Retinal pigment epithelial cell (primary cell): ENCODE measurements around the gene RDH8.

ENCODE experiments used
- DNase-seq: peaks from one replicate; pipeline ENCODE4 v3.0.0-alpha.2; 2010; ENCODE audit warnings: low read depth
- H3K4me3 ChIP-seq: 2 replicates; pipeline ENCODE4 v1.5.1; 2011; ENCODE audit warnings: mild to moderate bottlenecking, low read length, control low read depth, moderate library complexity
- CTCF ChIP-seq: conservative IDR thresholded peaks from 2 replicates; pipeline ENCODE4 v1.5.1; 2011; ENCODE audit warnings: low read depth, low read length, control low read depth, inconsistent platforms

Gene RDH8

GRCh38 chr19:10010247-10010691 is 3.0 kb upstream of the RDH8 start, which contains the start of gene COL5A3:
Gene COL5A3 (minus strand): TSS chr19:10010504. CDS start chr19:10010385, 119 bp downstream.
- H3K4me3 ChIP-seq, result no peak within 1 kb of the TSS
- DNase-seq, result no peak
- no peak for TF ChIP-seq CTCF

DNA sequence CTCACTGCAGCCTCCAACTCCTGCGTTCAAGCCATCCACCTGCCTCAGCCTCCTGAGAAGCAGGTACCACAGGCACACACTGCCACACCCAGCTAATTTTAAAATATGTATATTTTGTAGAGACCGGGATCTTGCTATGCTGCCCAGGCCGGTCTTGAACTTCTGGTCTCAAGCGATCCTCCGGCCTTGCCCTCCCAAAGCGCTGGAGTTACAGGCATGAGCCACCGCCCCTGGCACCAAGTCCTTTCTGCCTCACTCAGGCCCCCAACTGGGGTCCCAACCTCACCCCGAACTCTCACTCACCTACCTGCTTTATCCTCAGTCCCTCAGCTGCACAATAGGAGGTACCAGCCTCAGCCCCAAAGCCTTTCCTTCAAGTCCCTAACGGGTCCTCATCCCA is 2.3 kb upstream of the RDH8 start:
- TF ChIP-seq CTCF, result no peak
- no peak for DNase-seq
- H3K4me3 ChIP-seq, result no peak overlapping the region

DNA sequence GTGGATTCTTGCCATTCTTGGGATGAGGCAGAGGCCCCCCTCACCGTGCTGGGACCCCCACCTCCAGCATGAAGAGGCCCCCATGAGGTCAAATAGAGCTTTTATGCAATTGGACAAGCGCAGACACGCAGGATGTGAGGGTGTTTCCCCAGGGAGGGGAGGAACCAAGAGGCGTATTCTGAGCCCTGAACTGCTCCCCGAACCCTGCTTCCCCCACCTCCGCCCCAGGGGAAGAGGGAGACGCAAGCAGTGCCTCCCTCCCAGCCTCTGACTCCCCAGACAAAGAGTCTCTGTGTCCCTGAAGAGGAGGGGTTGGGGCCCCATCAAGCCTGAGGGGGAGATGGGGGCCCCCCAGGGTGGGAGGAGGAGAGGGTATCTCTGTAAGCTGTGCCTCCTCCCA is 1.3 kb upstream of the RDH8 start:
- no peak for DNase-seq
- TF ChIP-seq CTCF, result no peak
- H3K4me3 ChIP-seq, result no peak overlapping the region

- TF ChIP-seq CTCF, result no peak
- H3K4me3 ChIP-seq, result no peak overlapping the region
- no peak for DNase-seq
Measured at GRCh38 chr19:10013834-10014618, 743 bp downstream of the RDH8 start.

- H3K4me3 ChIP-seq, result no peak overlapping the region
- no peak for DNase-seq
Measured at GRCh38 chr19:10018263-10018662, 5.0 kb downstream of the RDH8 start.

DNA sequence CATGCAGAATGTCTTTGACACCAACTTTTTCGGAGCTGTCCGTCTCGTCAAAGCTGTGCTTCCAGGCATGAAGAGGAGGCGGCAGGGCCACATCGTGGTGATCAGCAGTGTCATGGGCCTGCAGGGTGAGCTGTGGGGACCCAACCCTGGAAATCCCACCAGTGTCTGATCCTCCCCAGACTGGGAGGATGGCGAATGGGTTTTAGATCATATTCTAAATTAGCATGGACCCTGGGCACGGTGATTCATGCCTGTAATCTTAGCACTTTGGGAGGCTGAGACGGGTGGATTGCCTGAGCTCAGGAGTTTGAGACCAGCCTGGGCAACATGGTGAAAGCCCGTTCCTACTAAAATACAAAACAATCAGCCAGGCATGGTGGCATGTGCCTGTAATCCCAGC is 5.5 kb downstream of the RDH8 start:
- no peak overlapping the region for H3K4me3 ChIP-seq
- no peak for TF ChIP-seq CTCF
- DNase-seq, result no peak

More at GRCh38 chr19:10018263-10018662, 5.0 kb downstream of the RDH8 start:
- TF ChIP-seq CTCF, result no peak

DNA sequence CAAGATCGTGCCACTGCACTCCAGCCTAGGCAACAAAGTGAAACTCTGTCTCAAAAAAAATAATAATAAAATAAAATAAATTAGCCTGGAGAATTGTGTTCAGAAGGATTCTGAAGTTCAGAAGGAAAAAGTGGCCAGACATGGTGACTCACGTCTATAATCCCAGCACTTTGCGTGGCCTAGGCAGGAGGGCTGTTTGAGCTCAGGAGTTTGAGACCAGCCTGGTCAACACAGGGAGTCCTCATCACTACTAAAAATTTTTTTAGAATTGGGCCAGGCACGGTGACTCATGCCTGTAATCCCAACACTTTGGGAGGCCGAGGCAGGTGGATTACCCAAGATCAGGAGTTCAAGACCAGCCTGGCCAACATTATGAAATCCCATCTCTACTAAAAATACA is 6.0 kb downstream of the RDH8 start:
- DNase-seq, result no peak
- TF ChIP-seq CTCF, result no peak

More for the DNA sequence above, 6.0 kb downstream of the RDH8 start:
- H3K4me3 ChIP-seq, result no peak overlapping the region
